Activated CD8-positive, alpha-beta memory T cell treated with anti-CD3 and anti-CD28 coated beads, Interleukin-2, amount 50 U/mL, for 48 hours (primary cell): ENCODE data around the gene ZNF205.

Experiments
- DNase-seq: peaks from one replicate; pipeline ENCODE4 v3.0.0-alpha.2; 2020

ZNF205 gene

GRCh38 chr16:3106205-3106928 lies 6.0 kb upstream of the ZNF205 start:
- peak; percentile 97 for DNase-seq

GRCh38 chr16:3112881-3113574 lies 642 bp downstream of the ZNF205 start:
- DNase-seq: no peak

GRCh38 chr16:3113765-3114479 lies 1.5 kb downstream of the ZNF205 start:
- no peak for DNase-seq

GRCh38 chr16:3115003-3115402 lies 2.6 kb downstream of the ZNF205 start:
- DNase-seq: no peak

- no peak for DNase-seq
Observed at GRCh38 chr16:3115561-3115960, 3.2 kb downstream of the ZNF205 start.

GRCh38 chr16:3118204-3118790 lies 5.9 kb downstream of the ZNF205 start:
- DNase-seq: no peak

GRCh38 chr16:3118846-3119245 lies 6.5 kb downstream of the ZNF205 start:
- DNase-seq: no peak

GRCh38 chr16:3119286-3119685 lies 6.9 kb downstream of the ZNF205 start:
- no peak for DNase-seq

GRCh38 chr16:3119701-3120408 lies 7.5 kb downstream of the ZNF205 start:
- no peak for DNase-seq

GRCh38 chr16:3120435-3120834 lies 8.0 kb downstream of the ZNF205 start:
- DNase-seq: no peak

- DNase-seq: no peak
Observed at GRCh38 chr16:3121851-3122467, 9.6 kb downstream of the ZNF205 start.

- no peak for DNase-seq
Observed at GRCh38 chr16:3122926-3123570, 10.7 kb downstream of the ZNF205 start.

GRCh38 chr16:3123986-3124886 lies 11.8 kb downstream of the ZNF205 start:
- DNase-seq: peak; percentile 97

GRCh38 chr16:3127745-3128144 lies 15.4 kb downstream of the ZNF205 start:
- DNase-seq: no peak

- DNase-seq: peak; percentile 83
Observed at GRCh38 chr16:3129137-3130131, 17.0 kb downstream of the ZNF205 start.

- DNase-seq: peak; percentile 74
Observed at GRCh38 chr16:3131755-3132377, 19.5 kb downstream of the ZNF205 start.

GRCh38 chr16:3133844-3134243 lies 21.5 kb downstream of the ZNF205 start:
- no peak for DNase-seq

- peak; percentile 91 for DNase-seq
Observed at GRCh38 chr16:3134338-3135125, 22.1 kb downstream of the ZNF205 start, which contains the start of gene ZNF213. ZNF213 (plus strand) TSS chr16:3135029; CDS start chr16:3137281, 2,252 bp downstream.
